Naive B cell (primary cell): Measurements from ENCODE around the gene WDR33. TPM values are rescaled to one million over a fixed set of nuclear protein-coding genes. Genes with fewer than 3 reads are reported as not detected.
A peak's percentile ranks its signal among the peaks of the same experiment; 100 is the strongest.

Source experiments
- ATAC-seq, 2 donors: fragments of 150-1000 bp; cut with Tn5 transposase; 2 replicates each; pipeline ENCODE4 v1.10.0; 2021; ENCODE audit warnings: low read depth in 2 of 2, mild to moderate bottlenecking in 2 of 2, moderate library complexity in 2 of 2
- DNase-seq: peaks from one replicate; pipeline ENCODE4 v3.0.0; 2022
- H3K27ac Mint-ChIP-seq, 6 donors: one replicate each; pipeline ENCODE4 v1.8.0; 2020 to 2022; ENCODE audit warnings: mild to moderate bottlenecking in 6 of 6, mixed read lengths in 6 of 6, moderate library complexity in 5 of 6, inconsistent platforms in 2 of 6
- H3K27me3 Mint-ChIP-seq, 3 donors: one replicate each; pipeline ENCODE4 v1.8.0; 2021 to 2022; ENCODE audit warnings: mixed read lengths in 3 of 3, mild to moderate bottlenecking in 1 of 3
- H3K36me3 Mint-ChIP-seq, 2 donors: one replicate each; pipeline ENCODE4 v1.8.0; 2020 to 2022; ENCODE audit warnings: mixed read lengths in 2 of 2, inconsistent platforms in 1 of 2, mild to moderate bottlenecking in 1 of 2
- H3K4me1 Mint-ChIP-seq, 3 donors: one replicate each; pipeline ENCODE4 v1.8.0; 2020 to 2022; ENCODE audit warnings: mixed read lengths in 3 of 3, inconsistent platforms in 1 of 3, mild to moderate bottlenecking in 1 of 3, moderate library complexity in 1 of 3
- H3K4me3 Mint-ChIP-seq, 8 donors: one replicate each; pipeline ENCODE4 v1.8.0; 2020 to 2022; ENCODE audit warnings: mild to moderate bottlenecking in 8 of 8, mixed read lengths in 8 of 8, moderate library complexity in 8 of 8, inconsistent platforms in 2 of 8
- H3K9me3 Mint-ChIP-seq, 7 donors: one replicate each; pipeline ENCODE4 v1.8.0; 2020 to 2022; ENCODE audit warnings: mixed read lengths in 7 of 7, mild to moderate bottlenecking in 5 of 7, inconsistent platforms in 2 of 7, moderate library complexity in 1 of 7
- polyA plus RNA-seq, 6 donors: library from polyadenylated mRNA; unstranded; fragments of 300-500 nt; fragmentation: Illumina TruSeq; gene quantifications; one replicate each; pipeline ENCODE4 v1.2.3, GENCODE V29; 2021; ENCODE audit warnings: low read depth in 6 of 6

WDR33 gene
- 10 to 100 TPM; 20.5 to 50.4 (median 37.3) TPM for polyA plus RNA-seq

DNA sequence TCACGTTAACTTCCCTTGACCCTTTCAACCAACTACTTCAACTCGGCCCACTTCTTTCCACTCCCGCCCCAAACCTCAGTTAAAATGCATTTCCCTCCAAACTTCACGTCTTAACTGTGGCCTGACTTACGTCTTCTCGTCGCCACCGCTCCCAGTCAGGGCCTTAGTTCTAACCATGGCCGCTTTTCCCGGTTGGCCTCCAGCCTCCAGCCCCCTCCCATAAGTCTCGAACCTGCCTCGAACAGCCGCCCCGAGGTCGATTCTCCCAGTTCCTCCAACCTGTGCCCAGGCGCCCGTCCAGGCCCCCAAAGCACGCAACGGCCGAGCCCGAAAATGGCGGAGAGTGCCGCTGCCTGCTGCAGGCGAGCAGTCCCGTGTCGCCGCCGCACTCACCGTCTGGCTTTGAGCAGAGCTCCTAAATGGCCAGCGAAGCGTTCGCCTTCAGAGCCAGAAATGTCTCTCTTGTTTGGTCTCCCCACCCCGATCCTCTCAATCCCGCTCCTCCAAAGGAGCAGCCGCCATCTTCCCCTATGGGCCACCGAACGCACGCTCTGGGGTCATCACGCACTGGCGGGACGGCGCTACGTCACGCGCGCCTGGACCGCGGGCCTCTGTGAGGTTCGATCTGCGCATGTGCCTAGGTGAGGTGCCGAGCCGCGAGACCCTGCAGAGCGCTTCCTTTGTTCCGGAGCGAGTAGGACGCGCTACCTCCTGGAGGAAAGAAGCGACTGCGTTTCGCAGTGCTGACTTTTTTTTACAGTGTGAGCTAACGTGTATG lies at the start of gene WDR33:
WDR33 (minus strand) TSS at position 553 of the 778 bp plus-strand sequence. CDS start 40,190 bp downstream, outside the sequence.
- Mint-ChIP-seq H3K36me3 (peaks cover 0 to 13% of the 10 kb centered on the region in 2 donors), H3K27me3 (peaks cover 0 to 4% (median 0%) of the 10 kb centered on the region in 3 donors), H3K4me1 (peaks cover 38 to 57% (median 53%) of the 10 kb centered on the region in 3 donors), H3K9me3 (no peaks in the 10 kb centered on the region), H3K4me3 (peak within 1 kb of the TSS; percentile 96 to 100 (median 98)), H3K27ac (peak within 1 kb of the TSS; percentile 97 to 100 (median 99))
- ATAC-seq (peak; percentile 92 to 94), DNase-seq (peak; percentile 91)

- peak overlapping the region in 2 of 6 donors; percentile 41 to 76 for H3K27ac Mint-ChIP-seq
- peak overlapping the region in 2 of 8 donors; percentile 81 to 82 for H3K4me3 Mint-ChIP-seq
- H3K9me3 Mint-ChIP-seq: no peaks in the 10 kb centered on the region
- peaks cover 10 to 34% (median 13%) of the 10 kb centered on the region in 3 donors for H3K4me1 Mint-ChIP-seq
- no peaks in the 10 kb centered on the region for H3K27me3 Mint-ChIP-seq
- DNase-seq (no peak), ATAC-seq (no peak)
- H3K36me3 Mint-ChIP-seq: peaks cover 21 to 22% of the 10 kb centered on the region in 2 donors
Observed at GRCh38 chr2:127860130-127860529, 49.2 kb upstream of the WDR33 start.

- H3K4me1 Mint-ChIP-seq: peaks cover 10 to 34% (median 13%) of the 10 kb centered on the region in 3 donors
- H3K9me3 Mint-ChIP-seq: no peaks in the 10 kb centered on the region
- peak overlapping the region in 5 of 6 donors; percentile 14 to 89 (median 69) for H3K27ac Mint-ChIP-seq
- DNase-seq (peak; percentile 72), ATAC-seq (peak; percentile 58 to 63)
- peak overlapping the region; percentile 52 to 91 (median 80) for H3K4me3 Mint-ChIP-seq
- peaks cover 17% of the 10 kb centered on the region in 2 donors for H3K36me3 Mint-ChIP-seq
- H3K27me3 Mint-ChIP-seq: no peaks in the 10 kb centered on the region
Observed at GRCh38 chr2:127859712-127860085, 48.7 kb upstream of the WDR33 start.

DNA sequence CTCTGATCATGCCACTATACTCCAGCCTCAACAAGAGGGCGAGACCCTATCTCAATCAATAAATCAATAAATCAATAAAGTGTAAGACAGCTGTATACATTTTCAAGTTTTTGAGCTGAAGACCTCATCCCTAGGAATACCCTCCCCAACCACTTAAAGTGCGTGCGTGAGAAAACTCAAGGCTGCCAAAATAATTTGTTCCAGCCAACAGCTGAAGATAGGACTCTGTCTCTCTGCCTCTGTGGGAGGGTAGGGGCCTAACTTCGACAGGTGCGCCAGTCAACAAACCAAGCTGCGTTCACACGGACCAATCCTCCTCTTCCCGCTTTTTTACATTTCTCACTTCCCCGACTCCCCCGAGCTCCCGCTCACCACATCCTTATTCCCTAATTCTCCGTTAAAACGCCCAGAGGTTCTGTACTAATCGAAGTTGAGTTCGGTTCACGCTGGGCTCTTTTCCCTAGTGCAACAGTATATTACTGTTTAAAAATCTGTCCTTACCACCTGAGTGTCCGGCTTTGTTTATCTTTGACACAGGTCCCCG lies 46.4 kb upstream of the WDR33 start:
- H3K27ac Mint-ChIP-seq: peak overlapping the region; percentile 41 to 95 (median 86)
- peaks cover 0 to 4% of the 10 kb centered on the region in 2 donors for H3K36me3 Mint-ChIP-seq
- H3K27me3 Mint-ChIP-seq: no peaks in the 10 kb centered on the region
- peaks cover 19 to 51% (median 26%) of the 10 kb centered on the region in 3 donors for H3K4me1 Mint-ChIP-seq
- H3K9me3 Mint-ChIP-seq: no peaks in the 10 kb centered on the region
- peak overlapping the region; percentile 86 to 98 (median 92) for H3K4me3 Mint-ChIP-seq
- ATAC-seq (no peak), DNase-seq (peak; percentile 5)

DNA sequence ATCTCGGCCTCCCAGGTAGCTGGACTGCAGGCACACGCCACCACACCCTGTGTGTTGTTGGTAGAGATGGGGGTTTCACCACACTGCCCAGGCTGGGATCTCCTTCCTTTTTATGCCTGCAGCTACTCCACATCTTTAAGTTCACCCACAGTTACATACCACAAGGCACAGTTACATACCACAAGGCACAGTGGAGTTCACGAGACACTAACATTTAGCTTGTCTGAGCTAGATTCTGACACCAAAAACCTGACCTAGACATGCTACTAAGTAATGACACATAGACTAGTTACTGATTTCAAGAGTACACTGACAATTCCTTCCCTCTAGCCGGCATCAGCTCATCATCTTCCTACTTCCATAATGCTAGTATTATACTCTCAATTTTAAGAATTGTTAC lies 42.7 kb upstream of the WDR33 start:
- Mint-ChIP-seq H3K4me3 (peak overlapping the region in 1 of 8 donors; percentile 70), H3K4me1 (peaks cover 20 to 44% (median 24%) of the 10 kb centered on the region in 3 donors), H3K27me3 (no peaks in the 10 kb centered on the region), H3K36me3 (peaks cover 0 to 4% of the 10 kb centered on the region in 2 donors), H3K9me3 (no peaks in the 10 kb centered on the region), H3K27ac (peak overlapping the region in 3 of 6 donors; percentile 49 to 72 (median 65))
- ATAC-seq: no peak
- DNase-seq: no peak

GRCh38 chr2:127852388-127852787 lies 41.4 kb upstream of the WDR33 start:
- H3K36me3 Mint-ChIP-seq: peaks cover 0 to 4% of the 10 kb centered on the region in 2 donors
- no peak overlapping the region for H3K27ac Mint-ChIP-seq
- H3K9me3 Mint-ChIP-seq: no peaks in the 10 kb centered on the region
- peaks cover 17 to 36% (median 24%) of the 10 kb centered on the region in 3 donors for H3K4me1 Mint-ChIP-seq
- no peak overlapping the region for H3K4me3 Mint-ChIP-seq
- no peak for DNase-seq
- H3K27me3 Mint-ChIP-seq: no peaks in the 10 kb centered on the region
- no peak for ATAC-seq

DNA sequence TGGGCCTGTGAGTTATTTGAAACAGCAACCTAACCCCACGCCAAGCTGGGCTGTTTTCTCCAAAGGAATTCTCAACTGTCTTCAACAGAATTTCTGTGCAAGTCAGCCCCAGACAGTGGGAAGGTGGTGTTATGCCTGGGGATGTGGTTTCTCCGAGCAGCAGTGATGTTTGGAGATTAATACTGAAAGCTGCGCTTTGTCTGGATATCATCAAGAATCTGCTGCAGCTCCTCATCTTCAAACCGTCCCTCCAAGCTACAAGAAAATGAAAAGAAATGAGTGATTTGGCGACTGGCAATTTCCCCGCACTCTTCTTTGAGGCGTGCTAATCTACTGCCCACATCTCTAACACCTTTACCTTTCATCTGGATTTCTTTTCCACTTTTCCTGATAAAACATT lies 37.0 kb upstream of the WDR33 start:
- no peaks in the 10 kb centered on the region for H3K27me3 Mint-ChIP-seq
- ATAC-seq (no peak), DNase-seq (no peak)
- H3K36me3 Mint-ChIP-seq: peaks cover 0 to 13% of the 10 kb centered on the region in 2 donors
- no peaks in the 10 kb centered on the region for H3K9me3 Mint-ChIP-seq
- H3K4me1 Mint-ChIP-seq: peaks cover 3 to 6% (median 5%) of the 10 kb centered on the region in 3 donors
- H3K4me3 Mint-ChIP-seq: no peak overlapping the region
- no peak overlapping the region for H3K27ac Mint-ChIP-seq

DNA sequence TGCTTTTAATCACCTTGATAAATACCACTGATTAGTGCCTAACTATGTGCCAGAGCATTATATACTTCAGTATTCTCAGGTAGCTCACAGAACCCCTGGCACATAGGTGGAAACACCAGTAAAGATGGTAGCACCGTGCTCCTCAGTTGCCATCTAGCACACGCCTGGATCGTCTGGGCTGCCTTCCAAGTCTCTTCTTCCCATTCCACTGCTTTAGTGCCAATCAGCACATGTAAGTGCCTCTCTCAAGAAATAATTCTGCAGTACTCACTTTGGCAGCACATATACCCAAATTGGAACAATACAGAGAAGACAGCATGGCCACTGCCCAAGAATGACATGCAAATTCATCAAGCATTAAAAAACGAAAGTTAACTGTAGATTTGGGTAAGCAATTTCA lies 34.0 kb upstream of the WDR33 start:
- peaks cover 0 to 13% of the 10 kb centered on the region in 2 donors for H3K36me3 Mint-ChIP-seq
- H3K27ac Mint-ChIP-seq: peak overlapping the region in 1 of 6 donors; percentile 49

GRCh38 chr2:127843677-127844076 lies 32.7 kb upstream of the WDR33 start:
- Mint-ChIP-seq H3K27ac (no peak overlapping the region), H3K4me3 (no peak overlapping the region), H3K9me3 (no peaks in the 10 kb centered on the region), H3K36me3 (peaks cover 0 to 13% of the 10 kb centered on the region in 2 donors), H3K4me1 (peaks cover 0 to 7% (median 0%) of the 10 kb centered on the region in 3 donors), H3K27me3 (no peaks in the 10 kb centered on the region)
- no peak for ATAC-seq
- DNase-seq: no peak

More for the DNA sequence above, 34.0 kb upstream of the WDR33 start:
- no peak for ATAC-seq
- Mint-ChIP-seq H3K27me3 (no peaks in the 10 kb centered on the region), H3K4me1 (peaks cover 0 to 7% (median 3%) of the 10 kb centered on the region in 3 donors), H3K4me3 (no peak overlapping the region), H3K9me3 (no peaks in the 10 kb centered on the region)
- DNase-seq: no peak

DNA sequence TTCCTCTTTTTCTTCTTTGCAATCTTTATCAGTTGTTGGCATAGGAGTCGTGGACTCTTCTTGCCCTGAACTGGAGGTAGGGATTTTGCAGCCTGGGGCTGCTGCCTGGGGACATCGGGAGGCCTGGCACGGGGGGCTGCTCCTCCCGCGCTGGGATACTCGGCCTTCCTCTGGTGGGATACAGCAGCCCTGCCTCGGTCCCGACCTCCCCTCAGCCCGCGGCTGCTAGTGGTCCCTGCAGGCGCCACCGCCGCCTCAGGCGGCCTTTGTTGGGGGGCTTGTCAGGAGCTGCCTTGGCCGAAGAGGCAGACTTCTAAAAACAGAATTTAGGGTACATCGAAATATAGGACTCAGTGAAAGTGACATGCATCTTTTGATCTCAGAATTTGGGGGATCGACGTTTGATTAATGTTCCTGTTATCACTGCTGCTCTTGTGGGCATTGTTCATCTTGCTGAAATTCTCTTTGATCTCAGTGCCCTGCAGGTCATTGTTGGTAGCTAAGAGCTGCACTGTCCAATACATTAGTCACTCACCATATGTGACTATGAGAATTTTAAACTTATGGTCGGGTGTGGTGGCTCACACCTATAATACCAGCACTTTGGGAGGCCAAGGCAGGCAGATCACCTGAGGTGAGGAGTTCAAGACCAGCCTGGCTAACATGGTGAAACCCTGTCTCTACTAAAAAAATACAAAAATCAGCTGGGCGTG lies 30.7 kb upstream of the WDR33 start:
- DNase-seq (no peak), ATAC-seq (no peak)
- Mint-ChIP-seq H3K4me1 (peaks cover 0 to 7% (median 0%) of the 10 kb centered on the region in 3 donors), H3K4me3 (no peak overlapping the region), H3K27ac (no peak overlapping the region), H3K27me3 (no peaks in the 10 kb centered on the region), H3K9me3 (no peaks in the 10 kb centered on the region), H3K36me3 (peaks cover 0 to 9% of the 10 kb centered on the region in 2 donors)

GRCh38 chr2:127840893-127841292 lies 29.9 kb upstream of the WDR33 start:
- DNase-seq: no peak
- Mint-ChIP-seq H3K36me3 (peaks cover 0 to 3% of the 10 kb centered on the region in 2 donors), H3K27me3 (no peaks in the 10 kb centered on the region), H3K27ac (no peak overlapping the region), H3K9me3 (no peaks in the 10 kb centered on the region), H3K4me1 (peaks cover 0 to 7% (median 0%) of the 10 kb centered on the region in 3 donors), H3K4me3 (peak overlapping the region in 1 of 8 donors; percentile 59)
- no peak for ATAC-seq

DNA sequence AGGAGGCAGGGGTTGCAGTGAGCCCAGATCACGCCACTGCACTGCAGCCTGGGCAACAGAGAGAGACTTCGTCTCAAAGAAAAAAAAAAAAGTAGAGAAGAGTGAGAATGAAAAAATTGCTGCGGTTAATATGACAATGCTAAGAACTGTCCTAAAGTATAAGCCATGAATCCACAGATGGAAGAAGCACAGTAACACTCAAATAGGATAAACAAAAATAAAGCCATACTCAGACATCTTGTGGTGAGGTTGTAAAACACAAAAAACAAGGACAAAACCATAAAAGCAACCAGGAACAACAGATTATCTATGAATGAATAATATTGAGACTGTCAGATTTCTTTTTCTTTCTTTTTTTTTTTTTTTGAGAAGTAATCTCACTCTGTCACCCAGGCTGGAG lies 24.0 kb upstream of the WDR33 start:
- Mint-ChIP-seq H3K4me1 (peaks cover 3 to 23% (median 17%) of the 10 kb centered on the region in 3 donors), H3K4me3 (no peak overlapping the region), H3K9me3 (no peaks in the 10 kb centered on the region), H3K27me3 (peaks cover 0 to 15% (median 5%) of the 10 kb centered on the region in 3 donors), H3K27ac (no peak overlapping the region), H3K36me3 (no peaks in the 10 kb centered on the region)
- ATAC-seq: no peak
- no peak for DNase-seq

- ATAC-seq (peak; percentile 99 to 100), DNase-seq (peak; percentile 88)
Observed at GRCh38 chr2:127829845-127830246, 18.9 kb upstream of the WDR33 start.

More at GRCh38 chr2:127829845-127830246, 18.9 kb upstream of the WDR33 start:
- H3K9me3 Mint-ChIP-seq: peaks cover 4 to 28% (median 8%) of the 10 kb centered on the region in 7 donors
- H3K27me3 Mint-ChIP-seq: peaks cover 25 to 52% (median 29%) of the 10 kb centered on the region in 3 donors
- H3K36me3 Mint-ChIP-seq: peaks cover 6 to 14% of the 10 kb centered on the region in 2 donors
- H3K4me1 Mint-ChIP-seq: peaks cover 18 to 44% (median 43%) of the 10 kb centered on the region in 3 donors
- H3K4me3 Mint-ChIP-seq: peak overlapping the region; percentile 52 to 85 (median 68)
- peak overlapping the region; percentile 21 to 97 (median 90) for H3K27ac Mint-ChIP-seq
